Activated CD4-positive, alpha-beta T cell treated with anti-CD3 and anti-CD28 coated beads, Interleukin-2, Interleukin-4, amounts not matched to agents 100 ng/mL and 50 ng/mL, durations not matched to agents 16 hours and 8 hours (primary cell): ENCODE results near the gene OVAAL.

Experiments used
- DNase-seq: peaks from one replicate; pipeline ENCODE4 v3.0.0-alpha.2; 2020; ENCODE audit warnings: low spot score

The OVAAL gene

DNA sequence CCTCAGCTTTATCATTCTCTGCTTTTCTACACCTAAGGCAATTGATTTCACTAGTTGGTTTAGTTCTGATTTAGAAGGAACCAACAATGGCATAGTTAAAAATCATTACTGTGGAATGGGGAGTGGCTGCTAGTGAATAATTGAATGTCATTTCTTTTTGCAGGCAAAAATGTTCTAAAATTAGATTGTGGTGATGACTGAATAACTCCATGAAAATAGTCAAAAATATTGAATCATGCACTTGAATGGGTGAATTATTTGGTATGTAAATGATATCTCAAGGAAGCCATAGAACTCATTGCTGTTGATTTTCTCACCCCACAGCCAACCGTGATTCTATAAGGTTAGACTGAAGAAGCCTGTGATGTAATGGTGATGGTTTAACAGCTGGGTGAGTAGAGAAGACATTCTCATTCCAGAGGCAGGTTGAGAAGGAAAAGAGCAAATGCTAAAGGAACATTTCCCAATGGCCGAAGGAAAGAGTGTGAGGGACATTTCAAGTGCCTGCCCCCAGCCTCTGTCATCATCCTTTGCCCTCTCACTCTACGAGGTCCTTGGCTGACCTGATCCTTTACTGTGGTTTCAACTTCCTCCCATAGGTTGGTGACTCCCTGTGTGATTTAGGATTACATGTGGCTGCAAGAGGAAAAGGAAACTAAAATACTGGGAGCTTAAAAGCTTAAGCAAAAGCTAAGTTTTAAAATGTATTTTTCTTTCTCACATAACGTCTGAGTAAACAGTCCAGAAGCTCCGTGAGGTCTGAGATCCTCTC lies 12.5 kb downstream of the OVAAL start:
- no peak for DNase-seq

DNA sequence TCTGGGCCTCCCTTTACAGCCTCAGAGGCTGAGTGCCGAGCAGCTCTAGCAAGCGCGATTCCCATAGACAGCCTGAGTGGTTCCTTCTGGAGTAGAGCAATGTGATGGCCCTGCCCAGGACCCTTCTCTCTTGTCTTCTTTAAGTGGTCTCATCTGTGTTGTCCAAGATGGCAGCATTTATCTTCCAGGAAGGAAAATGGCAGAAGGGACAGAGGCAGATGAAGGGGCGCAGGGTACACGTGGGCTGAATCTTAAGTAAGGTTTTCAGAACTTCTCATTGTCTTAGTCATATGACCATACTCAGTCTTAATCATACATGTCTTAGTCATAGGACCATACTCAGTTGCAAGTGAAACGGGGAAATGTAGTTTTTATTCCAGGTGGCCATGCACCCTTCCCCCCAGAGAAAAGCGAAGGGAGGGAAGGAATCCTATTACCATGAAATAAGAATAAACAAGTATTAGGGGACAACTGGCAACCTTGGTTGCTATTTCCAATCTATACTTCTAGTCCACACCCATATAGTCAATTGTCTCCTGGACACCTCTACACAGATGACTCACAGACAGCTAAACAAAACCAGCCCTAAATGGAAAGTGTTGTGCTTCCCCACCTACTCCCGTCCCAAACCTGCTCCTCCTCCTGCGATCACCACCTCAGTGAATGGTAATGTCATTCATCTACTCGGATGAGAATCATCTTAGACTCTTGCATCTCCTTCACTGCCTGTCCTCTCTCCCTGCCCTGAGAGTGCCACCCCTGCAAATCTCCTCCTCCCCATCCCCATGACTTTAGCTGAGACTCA lies 13.3 kb downstream of the OVAAL start:
- DNase-seq = peak; percentile 62

DNA sequence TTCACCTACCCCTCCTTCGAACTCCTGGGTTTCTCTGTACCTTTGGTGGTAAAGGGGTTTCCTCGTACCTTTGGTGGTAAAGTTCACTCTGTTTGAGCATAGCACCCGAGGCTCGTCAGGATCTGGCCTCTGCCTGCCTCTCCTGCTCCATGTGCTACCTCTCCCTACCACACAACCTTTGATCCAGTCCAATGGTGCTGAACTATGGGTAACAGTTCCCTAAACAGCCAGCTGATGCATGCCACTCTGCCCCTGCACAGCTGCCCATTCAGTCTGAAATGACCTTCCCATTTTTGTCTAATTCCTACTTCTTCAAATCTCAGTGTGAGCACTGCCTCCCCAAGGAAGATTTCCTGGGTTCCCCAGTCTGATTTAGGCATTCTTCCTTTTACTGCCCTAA lies 14.0 kb downstream of the OVAAL start:
- DNase-seq = no peak

DNA sequence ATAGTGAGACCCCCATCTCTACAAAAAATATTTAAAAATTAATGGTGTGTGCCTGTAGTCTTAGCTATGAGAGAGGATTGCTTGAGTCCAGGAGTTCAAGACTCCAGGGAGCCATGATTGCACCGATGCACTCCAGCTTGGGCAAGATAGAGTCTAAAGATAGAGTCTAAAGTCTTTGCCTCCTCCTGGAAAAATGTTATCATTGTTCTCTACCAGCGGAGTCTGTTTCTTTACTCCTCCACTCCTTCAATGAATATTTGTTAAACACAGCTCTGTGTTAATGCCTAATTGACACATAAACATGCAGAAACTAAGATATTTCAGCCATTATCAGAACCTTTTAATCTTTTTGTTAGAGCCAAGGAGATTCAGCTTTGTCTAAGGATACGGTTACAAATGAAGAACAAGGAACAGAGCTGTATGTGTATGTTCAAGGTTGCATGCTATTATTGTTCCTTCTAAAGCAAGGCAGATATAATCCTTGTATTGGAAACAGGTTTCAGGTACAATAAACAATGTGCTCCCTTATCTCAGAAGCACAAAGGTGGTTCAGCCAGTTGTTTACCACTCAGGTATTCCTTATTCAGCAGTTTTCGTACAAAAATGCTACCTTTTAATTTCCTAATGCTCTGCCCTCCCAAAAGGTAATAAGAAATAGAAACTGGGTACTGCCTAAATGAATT lies 15.4 kb downstream of the OVAAL start:
- no peak for DNase-seq

DNA sequence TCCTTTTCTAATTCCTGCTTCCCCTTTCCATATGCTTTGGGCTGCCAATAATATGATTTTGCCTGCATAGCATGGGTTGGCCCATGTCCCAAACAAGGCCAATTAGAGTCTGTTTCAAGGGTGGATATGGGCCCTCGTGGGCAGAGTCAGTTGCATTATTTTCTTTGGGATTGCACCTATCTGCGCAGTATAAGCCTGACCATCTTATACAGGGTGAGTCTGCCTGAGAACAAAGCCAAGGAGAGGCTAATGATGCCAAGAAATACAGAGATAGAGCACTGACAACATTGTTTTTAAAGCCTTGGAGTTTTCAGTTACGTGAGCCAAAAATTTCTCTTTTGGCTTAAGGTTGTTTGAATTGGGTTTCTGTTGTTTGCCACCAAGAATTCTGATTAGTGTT lies 18.6 kb downstream of the OVAAL start:
- no peak for DNase-seq

DNA sequence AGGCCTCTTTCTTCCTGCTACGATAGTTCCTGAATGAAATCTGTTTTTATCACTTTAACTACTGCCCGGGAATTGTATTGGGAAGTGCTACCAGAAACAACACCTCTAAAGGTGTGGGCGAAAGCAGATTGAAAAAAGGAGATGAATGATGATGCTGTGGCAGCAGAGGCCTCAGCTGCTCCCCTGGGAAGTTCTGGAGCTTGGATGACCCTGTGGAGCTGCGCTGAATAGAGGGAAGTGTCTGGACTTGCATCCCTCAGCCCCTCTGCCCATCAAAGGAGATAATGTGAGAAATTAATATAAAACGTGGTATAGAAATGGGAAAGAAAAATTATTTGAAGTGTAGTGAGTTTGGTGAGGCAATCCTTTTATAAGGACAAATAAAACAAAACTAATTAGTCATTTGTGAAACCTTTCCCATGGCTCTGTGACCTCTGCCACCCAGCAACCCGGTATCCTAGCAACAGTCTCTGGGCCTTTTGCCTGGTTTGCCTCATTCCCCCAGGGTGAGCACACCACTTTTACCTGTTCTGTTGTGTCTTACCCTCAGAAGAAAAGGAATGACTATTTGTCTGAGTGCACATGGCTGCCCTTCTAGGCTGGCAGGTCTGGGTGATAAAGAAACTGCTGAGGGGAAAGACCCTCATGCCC lies 21.3 kb downstream of the OVAAL start:
- DNase-seq = no peak

DNA sequence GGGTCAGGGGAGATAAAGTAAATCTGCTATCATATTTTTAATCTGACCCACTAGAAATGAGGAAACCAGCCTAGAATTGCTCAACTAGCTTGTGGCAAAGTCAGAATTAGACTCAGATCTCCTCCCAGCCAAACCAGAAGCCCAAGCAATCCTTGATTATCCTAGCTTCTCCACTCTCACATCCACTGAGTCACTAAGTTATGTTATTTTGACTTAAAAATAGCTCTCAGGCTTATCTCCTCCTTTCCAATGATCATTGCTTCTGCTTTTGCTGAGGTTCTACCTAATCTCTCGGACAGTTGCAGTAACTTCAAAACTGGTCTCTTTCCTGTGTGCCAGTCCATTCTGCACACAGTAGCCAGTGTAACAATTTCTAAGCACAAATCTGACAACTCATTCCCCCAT lies 22.9 kb downstream of the OVAAL start:
- no peak for DNase-seq

DNA sequence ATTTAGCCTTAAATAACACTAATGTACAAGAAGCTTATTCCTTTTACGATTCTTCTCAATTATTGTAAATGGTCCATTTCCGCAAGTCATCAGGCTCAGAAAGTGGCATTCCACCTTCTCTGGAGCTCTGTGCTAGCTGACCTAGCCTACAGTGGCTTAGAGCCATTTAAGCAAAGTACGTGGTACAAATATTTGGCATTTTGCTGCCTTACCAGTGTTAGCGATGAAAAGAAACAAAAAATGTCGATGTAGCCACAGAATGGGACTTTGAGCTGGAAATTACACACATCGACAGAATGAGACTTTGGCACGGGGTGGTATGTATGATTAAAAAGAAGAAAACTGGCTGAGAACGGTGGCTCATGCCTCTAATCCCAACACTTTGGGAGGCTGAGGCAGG lies 26.1 kb downstream of the OVAAL start:
- no peak for DNase-seq

DNA sequence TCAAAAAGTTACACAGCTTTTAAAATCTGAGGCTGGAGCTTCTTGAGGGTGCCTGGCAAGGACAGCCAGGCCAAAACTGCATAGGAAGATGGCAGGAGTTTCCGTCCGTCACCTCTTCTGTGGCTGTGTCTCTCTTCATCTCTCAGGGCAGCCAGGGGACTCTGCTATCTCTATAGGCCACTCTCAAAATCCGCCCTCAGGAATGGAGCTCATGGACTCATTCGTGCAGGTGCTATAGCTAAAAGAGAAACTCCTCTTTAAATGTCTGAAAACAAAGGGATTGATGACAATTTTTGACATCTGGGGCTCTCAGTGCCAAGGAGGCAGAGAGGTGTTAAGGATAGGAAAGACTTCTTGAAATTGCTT lies 27.2 kb downstream of the OVAAL start:
- DNase-seq = no peak

DNA sequence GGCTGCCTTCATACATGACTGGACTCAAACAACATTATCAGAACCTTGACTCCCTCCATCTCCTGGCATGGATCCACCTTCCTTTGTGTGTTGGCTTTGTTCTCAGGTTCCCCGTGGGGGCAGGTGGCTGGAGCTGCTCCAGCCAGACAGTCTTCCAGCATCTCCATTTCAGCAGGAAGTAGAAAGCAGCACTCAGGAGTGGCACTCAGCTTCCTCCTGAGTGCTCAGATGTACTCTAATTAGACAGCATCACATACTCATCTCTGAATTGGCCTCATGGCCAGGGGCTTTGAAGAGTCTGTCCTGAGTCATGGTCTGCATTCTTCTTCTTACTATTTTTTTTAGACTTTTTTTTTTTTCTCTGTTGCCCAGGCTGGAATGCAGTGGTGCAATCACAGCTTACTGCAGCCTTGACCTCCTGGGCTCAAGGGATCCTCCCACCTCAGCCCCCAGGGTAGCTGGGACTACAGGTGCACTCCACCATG lies 27.9 kb downstream of the OVAAL start:
- DNase-seq = peak; percentile 28

DNA sequence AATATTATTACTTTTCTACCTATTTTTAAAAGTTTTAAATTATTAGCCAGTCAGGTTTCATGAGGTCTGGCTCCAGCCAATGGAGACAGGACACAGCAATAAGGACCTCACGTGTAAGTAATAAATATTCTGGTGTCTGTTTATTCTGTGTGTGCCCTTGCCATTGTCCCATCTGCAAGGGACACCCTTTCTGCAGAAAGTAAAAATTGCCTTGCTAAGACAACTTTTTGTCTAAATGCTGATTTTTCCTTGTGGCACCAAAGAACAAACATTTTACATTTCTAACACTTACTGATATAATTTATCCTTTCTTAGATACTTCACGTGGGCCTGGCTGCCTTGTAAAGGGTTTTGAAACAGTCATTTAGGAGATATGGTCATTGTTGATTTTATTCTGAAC lies 29.4 kb downstream of the OVAAL start:
- no peak for DNase-seq

DNA sequence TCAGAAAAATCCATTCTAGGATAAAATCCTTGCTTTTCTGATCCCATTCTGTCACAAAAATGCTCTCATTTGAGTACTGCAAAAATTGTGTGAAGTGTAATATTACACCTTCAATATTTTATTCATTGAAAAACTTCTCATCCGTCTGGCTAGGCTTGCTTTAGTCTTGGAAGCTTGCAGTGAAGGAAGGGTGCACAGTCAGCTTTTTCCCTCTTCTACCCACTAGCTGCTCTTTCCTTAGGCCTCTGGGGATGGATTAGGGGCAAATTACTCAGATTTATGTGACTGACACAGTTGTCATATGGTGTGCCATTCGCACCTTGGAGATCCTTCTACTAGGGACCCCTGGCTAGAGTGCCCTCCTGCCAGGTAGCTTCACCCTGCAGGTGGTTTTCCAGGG lies 32.1 kb downstream of the OVAAL start:
- no peak for DNase-seq

DNA sequence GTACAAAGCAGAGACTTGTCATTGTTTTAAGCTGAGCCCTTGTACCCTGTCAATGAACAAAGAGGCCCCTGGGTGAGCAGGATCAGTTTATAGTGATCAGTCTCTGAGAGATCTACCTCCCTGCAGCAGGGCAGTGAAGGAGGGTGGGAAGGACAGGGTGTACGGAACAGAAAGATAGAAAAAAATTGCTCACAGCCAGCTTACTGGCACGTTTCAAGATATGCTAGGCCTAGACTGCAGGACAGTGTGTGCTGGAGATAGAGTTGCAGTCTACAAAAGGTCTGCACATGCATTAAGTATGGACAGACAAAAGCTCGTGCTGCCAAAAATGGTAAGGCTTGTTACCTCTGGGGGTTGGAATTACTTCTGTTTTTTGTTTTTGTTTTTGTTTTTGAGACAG lies 34.6 kb downstream of the OVAAL start:
- no peak for DNase-seq

DNA sequence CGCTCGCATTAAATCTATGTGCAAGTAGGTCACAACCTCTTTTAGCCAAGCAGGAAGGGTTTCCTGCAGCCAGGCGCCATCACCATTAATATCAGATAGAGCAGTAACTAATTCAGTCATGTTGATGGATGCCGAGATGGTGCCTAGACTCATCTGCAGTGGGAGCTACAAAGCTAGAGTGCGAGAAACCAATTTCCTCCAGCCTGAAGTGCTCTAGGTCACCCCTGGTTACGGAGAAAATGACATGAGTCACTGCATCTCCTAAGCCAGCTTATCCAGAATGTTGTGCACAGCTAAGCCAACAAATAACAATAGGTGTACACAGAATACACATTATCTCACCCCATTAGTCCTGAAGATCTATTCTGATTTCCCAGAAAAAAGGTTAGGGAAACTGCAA lies 36.0 kb downstream of the OVAAL start:
- no peak for DNase-seq

DNA sequence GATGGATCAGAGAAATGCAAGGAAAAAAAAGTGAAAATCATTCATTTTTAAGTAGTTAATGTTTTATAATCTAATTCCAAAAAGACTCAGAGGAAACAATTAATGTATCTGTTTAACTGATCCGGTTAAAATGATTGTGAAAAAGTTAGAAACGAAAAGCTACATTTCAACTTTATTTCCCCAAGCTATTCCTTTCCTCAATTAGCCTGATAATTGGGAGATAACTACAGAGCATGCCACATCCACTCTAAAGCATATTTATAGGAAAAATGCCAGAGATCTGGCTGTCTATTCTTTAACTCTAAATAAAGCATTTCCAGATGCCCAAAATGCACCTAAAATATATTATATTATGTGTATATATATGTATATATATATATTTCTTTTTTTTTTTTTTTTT lies 37.2 kb downstream of the OVAAL start:
- no peak for DNase-seq

DNA sequence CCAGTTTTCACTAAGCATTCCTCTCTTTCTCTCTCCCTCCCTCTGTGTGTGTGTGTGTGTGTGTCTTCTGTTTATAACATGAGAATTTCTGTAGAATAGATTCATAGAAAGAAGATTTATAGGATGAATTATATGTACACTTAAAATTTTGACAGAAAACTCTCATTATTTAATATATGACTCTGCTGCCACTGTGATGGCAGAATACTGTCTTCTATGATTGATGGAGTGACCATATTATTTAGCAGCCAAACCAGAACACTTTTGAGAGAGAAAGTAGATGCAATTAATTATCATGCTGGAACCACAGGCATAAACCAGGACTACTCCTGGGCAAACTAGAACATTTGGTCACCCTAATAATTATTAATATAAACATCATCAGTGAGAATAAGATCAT lies 38.8 kb downstream of the OVAAL start:
- no peak for DNase-seq

DNA sequence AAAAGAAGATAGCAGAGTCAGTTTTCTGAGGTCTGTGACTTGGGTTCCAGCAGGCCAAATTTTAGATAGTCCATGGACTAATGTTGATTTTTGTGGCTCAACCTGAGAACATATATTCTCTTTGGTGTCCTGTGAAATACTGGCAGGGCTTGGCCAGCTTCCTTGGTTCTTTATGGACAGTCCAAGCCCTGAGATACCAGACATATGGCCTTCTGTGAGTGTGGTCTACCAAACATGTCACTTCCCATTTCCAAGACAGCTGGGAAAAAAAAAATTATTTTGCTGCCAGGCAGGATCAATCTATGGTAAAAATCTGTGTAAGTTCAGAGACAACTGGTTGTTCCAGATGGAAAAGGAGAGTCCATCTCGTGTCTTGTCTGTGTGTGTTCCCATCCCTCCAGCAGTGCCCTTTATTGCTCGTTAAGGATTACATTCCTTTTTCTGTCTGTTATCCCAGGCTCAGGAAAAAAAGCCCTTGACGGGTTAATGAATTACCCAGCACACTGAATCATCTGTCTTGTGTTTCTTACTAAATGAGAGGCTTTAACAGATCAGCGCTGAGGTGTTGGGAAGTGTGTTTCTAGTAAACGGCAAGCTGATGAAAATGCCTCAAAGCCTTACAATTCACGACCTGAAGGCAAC lies 39.7 kb downstream of the OVAAL start:
- no peak for DNase-seq

DNA sequence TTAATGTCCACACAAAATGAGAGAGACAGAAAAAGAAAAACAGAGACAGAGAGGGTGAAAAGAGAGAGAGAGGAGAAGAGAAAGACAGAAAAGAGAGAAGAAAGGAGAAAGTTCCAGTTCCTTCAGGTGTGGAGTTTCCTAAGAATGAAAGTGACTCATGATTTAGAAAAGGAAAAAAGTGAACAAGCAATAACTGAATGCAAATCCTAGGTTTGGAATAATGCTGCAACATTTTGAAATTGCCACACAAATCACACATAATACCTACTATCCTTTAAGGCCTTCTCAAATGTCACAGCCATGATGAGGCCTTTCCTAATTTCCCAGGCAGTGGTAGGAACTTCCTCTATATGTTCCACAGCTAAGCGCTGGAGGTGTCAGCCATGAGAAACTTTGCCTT lies 41.6 kb downstream of the OVAAL start:
- DNase-seq = no peak

DNA sequence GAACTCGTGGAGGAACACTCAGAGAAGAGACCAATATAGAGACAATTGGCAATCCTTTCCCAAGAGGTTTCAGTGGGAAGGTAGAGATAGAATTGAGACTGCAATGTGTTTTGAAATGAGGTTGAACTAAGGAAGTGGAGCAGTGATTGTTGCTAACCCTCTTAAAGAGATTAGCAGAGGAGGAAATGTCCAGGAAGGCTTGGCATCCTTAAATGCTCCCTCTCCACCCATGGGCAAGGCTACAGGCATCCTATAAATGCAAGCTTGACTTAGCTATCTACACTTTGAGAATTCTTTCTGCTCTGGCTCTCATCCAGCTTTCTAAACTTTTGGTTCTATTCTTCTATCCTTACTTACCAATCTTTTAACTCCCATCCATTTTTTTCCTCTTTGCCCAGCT lies 42.7 kb downstream of the OVAAL start:
- no peak for DNase-seq

DNA sequence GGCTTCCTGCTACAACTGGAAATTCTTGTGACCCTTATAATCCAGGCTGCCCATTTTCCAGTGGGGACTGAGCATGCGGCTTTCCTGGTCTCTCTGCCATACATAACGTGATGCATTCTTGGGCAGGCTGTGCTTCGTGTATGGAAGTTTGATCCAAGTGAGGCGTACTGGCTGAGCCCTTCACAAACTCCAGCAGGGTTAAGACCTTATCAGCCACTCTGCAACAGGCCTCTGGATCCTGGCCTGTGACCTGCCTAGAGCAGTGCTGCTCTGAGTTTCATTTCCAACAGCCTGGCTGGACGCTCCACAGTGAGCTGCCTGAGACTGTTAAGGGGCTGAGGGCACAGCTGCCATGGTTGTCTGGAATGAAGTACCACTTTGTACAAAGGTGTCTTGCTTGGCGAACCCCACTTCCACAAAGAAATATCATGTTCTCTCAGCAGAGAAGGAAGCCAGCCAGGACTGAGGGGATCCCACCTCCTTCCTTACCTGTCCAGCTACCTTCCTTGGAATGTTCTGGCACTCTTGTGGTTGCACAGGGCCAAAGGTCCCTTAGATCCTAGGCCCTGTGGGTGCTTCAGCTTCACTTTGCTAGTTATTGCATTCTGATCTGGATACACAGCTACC lies 44.6 kb downstream of the OVAAL start:
- DNase-seq = no peak

DNA sequence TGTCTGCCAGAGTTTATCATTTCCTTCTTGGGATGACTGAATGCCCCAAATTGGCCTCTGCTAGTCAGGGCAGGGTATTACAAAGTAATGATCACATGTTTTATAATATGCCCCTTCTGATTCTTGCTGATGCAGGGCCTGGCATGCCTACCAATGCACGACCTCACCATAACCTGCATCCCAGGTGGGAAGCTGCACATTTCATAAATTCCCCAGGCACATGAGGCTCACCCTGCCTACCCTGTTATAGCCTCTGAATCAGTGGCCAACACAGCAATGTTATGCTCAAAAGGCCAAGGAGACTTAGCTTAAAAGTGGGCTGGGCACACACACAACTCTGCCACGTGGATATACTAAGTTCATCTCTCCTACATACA lies 45.1 kb downstream of the OVAAL start:
- DNase-seq = no peak

DNA sequence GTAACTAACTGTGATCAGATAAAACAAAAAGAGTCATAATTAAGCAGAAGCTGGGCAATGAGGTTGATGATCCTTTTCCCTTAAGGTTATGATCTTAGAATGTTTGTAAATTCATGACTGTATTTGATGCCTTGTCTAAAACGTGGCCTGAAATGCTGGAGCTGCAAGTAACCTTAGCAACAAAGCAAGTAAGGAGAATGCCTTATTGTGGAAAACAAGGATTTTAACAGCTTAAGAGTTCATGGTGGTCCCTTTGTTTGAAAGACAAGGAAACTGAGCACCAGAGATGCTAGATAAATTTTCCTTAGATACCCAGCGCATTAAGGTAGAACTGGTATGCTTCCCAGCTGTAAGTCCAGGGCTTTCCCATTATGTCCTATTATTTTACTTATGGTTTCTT lies 47.4 kb downstream of the OVAAL start:
- DNase-seq = no peak
